ENCODE results near the gene KDM7A. TPM values are rescaled to one million over a fixed set of nuclear protein-coding genes. Genes with fewer than 3 reads are reported as not detected.

KDM7A gene
- total RNA-seq, 1 donor from 2014 or later: 7.6 TPM

- no peaks in the 10 kb centered on the region for H3K9me3 Mint-ChIP-seq (ENCODE audit: low read depth)
- H3K4me1 Mint-ChIP-seq (ENCODE audit: low read depth): peaks cover 9% of the 10 kb centered on the region
- DNase-seq (ENCODE audit: low spot score): no peak
- no peak overlapping the region for H3K4me3 Mint-ChIP-seq (ENCODE audit: unreplicated experiment)
- no peak overlapping the region for H3K27ac Mint-ChIP-seq (ENCODE audit: unreplicated experiment)
- H3K27me3 Mint-ChIP-seq (ENCODE audit: low read depth): no peaks in the 10 kb centered on the region
- TF ChIP-seq CTCF (IDR thresholded peaks at IDR 0.05): no peak
- peaks cover 5% of the 10 kb centered on the region for H3K36me3 Mint-ChIP-seq (ENCODE audit: low read depth)
These were observed 32.0 kb downstream of the KDM7A start for GRCh38 chr7:140144821-140145220.

- no peak for TF ChIP-seq CTCF (IDR thresholded peaks at IDR 0.05)
- DNase-seq (ENCODE audit: low spot score): no peak
These were observed 32.8 kb downstream of the KDM7A start for GRCh38 chr7:140143997-140144396.

GRCh38 chr7:140142031-140142430 is 34.8 kb downstream of the KDM7A start:
- peaks cover 5% of the 10 kb centered on the region for H3K36me3 Mint-ChIP-seq (ENCODE audit: low read depth)
- H3K9me3 Mint-ChIP-seq (ENCODE audit: low read depth): no peaks in the 10 kb centered on the region
- TF ChIP-seq CTCF (IDR thresholded peaks at IDR 0.05): no peak
- no peak overlapping the region for H3K4me3 Mint-ChIP-seq (ENCODE audit: unreplicated experiment)
- peaks cover 9% of the 10 kb centered on the region for H3K4me1 Mint-ChIP-seq (ENCODE audit: low read depth)
- no peaks in the 10 kb centered on the region for H3K27me3 Mint-ChIP-seq (ENCODE audit: low read depth)
- H3K27ac Mint-ChIP-seq (ENCODE audit: unreplicated experiment): no peak overlapping the region
- DNase-seq (ENCODE audit: low spot score): no peak

More at GRCh38 chr7:140143997-140144396, 32.8 kb downstream of the KDM7A start:
- Mint-ChIP-seq H3K9me3 (ENCODE audit: low read depth) (no peaks in the 10 kb centered on the region), H3K27me3 (ENCODE audit: low read depth) (no peaks in the 10 kb centered on the region), H3K36me3 (ENCODE audit: low read depth) (peaks cover 5% of the 10 kb centered on the region), H3K4me3 (ENCODE audit: unreplicated experiment) (no peak overlapping the region), H3K27ac (ENCODE audit: unreplicated experiment) (no peak overlapping the region), H3K4me1 (ENCODE audit: low read depth) (peaks cover 9% of the 10 kb centered on the region)

GRCh38 chr7:140141256-140141655 is 35.5 kb downstream of the KDM7A start:
- Mint-ChIP-seq H3K4me1 (ENCODE audit: low read depth) (peaks cover 1% of the 10 kb centered on the region), H3K27ac (ENCODE audit: unreplicated experiment) (no peak overlapping the region), H3K4me3 (ENCODE audit: unreplicated experiment) (no peak overlapping the region), H3K9me3 (ENCODE audit: low read depth) (no peaks in the 10 kb centered on the region), H3K36me3 (ENCODE audit: low read depth) (peaks cover 5% of the 10 kb centered on the region), H3K27me3 (ENCODE audit: low read depth) (no peaks in the 10 kb centered on the region)
- DNase-seq (ENCODE audit: low spot score): no peak
- TF ChIP-seq CTCF (IDR thresholded peaks at IDR 0.05): no peak

DNA sequence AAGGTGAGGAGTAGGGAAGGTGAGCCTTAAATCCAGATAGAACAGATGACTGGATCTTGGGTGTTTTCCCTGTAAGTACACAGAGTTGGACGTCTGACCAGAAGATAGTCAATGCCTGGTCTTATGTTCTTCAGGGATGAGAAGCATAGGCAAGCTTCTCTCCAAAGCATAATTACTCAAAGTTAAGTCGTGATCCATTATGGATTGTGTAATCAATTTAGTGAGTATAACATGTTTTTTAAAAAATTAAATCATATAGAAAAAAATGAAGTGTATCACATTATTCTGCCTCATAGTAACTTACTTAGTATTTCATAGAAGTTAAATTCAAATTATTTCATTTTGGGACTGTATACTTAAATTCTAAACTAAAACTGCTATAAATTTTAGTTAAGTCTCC is 39.7 kb downstream of the KDM7A start:
- no peak for TF ChIP-seq CTCF (IDR thresholded peaks at IDR 0.05)
- H3K36me3 Mint-ChIP-seq (ENCODE audit: low read depth): peaks cover 5% of the 10 kb centered on the region
- no peak overlapping the region for H3K27ac Mint-ChIP-seq (ENCODE audit: unreplicated experiment)
- H3K4me3 Mint-ChIP-seq (ENCODE audit: unreplicated experiment): no peak overlapping the region
- no peaks in the 10 kb centered on the region for H3K27me3 Mint-ChIP-seq (ENCODE audit: low read depth)
- no peaks in the 10 kb centered on the region for H3K9me3 Mint-ChIP-seq (ENCODE audit: low read depth)
- no peak for DNase-seq (ENCODE audit: low spot score)
- H3K4me1 Mint-ChIP-seq (ENCODE audit: low read depth): peaks cover 13% of the 10 kb centered on the region

Measured in chondrocyte (in vitro differentiated cells).